CD14-positive monocyte (primary cell): ENCODE measurements around the gene PTPRN2. TPM values are rescaled to one million over a fixed set of nuclear protein-coding genes. Genes with fewer than 3 reads are reported as not detected.

Experiments used
- DNase-seq, 3 donors: peaks; one replicate each; pipeline ENCODE4 v3.0.0-alpha.2; 2011 to 2022
- H2AFZ ChIP-seq: 2 replicates; pipeline ENCODE4 v1.6.0; 2012; ENCODE audit warnings: mild to moderate bottlenecking, low read depth, low read length, inconsistent platforms; ENCODE audit not compliant: insufficient read depth, poor library complexity, severe bottlenecking
- H3K27ac ChIP-seq, 2 donors: 1 replicate in 1 of 2; 2 replicates in 1 of 2; pipeline ENCODE4 v1.5.1; 2012 to 2013; ENCODE audit warnings: low read length in 2 of 2, control low read depth in 1 of 2, inconsistent platforms in 1 of 2, low read depth in 1 of 2, mild to moderate bottlenecking in 1 of 2
- H3K27me3 ChIP-seq, 2 donors: one replicate each; pipeline versions ENCODE4 v1.6.0 to v1.6.1; 2011 to 2013; ENCODE audit warnings: low read length in 2 of 2; ENCODE audit not compliant: control insufficient read depth in 2 of 2, insufficient read depth in 2 of 2
- H3K36me3 ChIP-seq, 2 donors: replicated peaks in 1 of 2; 1 replicate in 1 of 2; 2 replicates in 1 of 2; pipeline versions ENCODE4 v1.5.1 to v1.6.1; 2012 to 2013; ENCODE audit warnings: low read length in 2 of 2, control low read depth in 1 of 2, inconsistent platforms in 1 of 2, mild to moderate bottlenecking in 1 of 2; ENCODE audit not compliant: insufficient read depth in 2 of 2, control insufficient read depth in 1 of 2
- H3K4me1 ChIP-seq, 2 donors: 1 replicate in 1 of 2; 2 replicates in 1 of 2; pipeline versions ENCODE4 v1.5.1 to v1.6.1; 2012 to 2013; ENCODE audit warnings: low read length in 2 of 2, control low read depth in 1 of 2, inconsistent platforms in 1 of 2, mild to moderate bottlenecking in 1 of 2, moderate library complexity in 1 of 2; ENCODE audit not compliant: insufficient read depth in 2 of 2, control insufficient read depth in 1 of 2
- H3K4me2 ChIP-seq: replicated peaks from 2 replicates; pipeline ENCODE3; 2012; ENCODE audit warnings: low read length, moderate library complexity, mild to moderate bottlenecking; ENCODE audit not compliant: poor library complexity, severe bottlenecking; ENCODE audit errors: extremely low read depth
- H3K4me3 ChIP-seq, 3 experiments: fragments of 200-600 bp in 1 of 3; sonication (generic) in 1 of 3; replicated peaks in 1 of 3; 1 replicate in 2 of 3; 2 replicates in 1 of 3; pipeline ENCODE4 v1.5.1; 2011 to 2013; ENCODE audit warnings: low read length in 3 of 3, mild to moderate bottlenecking in 3 of 3, control low read depth in 2 of 3, low read depth in 2 of 3, inconsistent platforms in 1 of 3, moderate library complexity in 1 of 3
- H3K79me2 ChIP-seq: 2 replicates; pipeline ENCODE4 v1.6.0; 2012; ENCODE audit warnings: mild to moderate bottlenecking, control low read depth, inconsistent platforms, low read length, moderate library complexity; ENCODE audit not compliant: insufficient read depth
- H3K9ac ChIP-seq: 2 replicates; pipeline ENCODE4 v1.6.0; 2017; ENCODE audit warnings: low read length, mild to moderate bottlenecking; ENCODE audit not compliant: insufficient read depth, poor library complexity, severe bottlenecking
- H3K9me3 ChIP-seq, 2 donors: replicated peaks in 1 of 2; 1 replicate in 1 of 2; 2 replicates in 1 of 2; pipeline versions ENCODE4 v1.5.1 to v1.6.1; 2012 to 2013; ENCODE audit warnings: low read length in 2 of 2, control low read depth in 1 of 2; ENCODE audit not compliant: control insufficient read depth in 1 of 2, insufficient read depth in 1 of 2
- H4K20me1 ChIP-seq: 2 replicates; pipeline ENCODE4 v1.6.0; 2012; ENCODE audit warnings: mild to moderate bottlenecking, low read length, control low read depth, moderate library complexity; ENCODE audit not compliant: insufficient read depth
- H3K27ac Mint-ChIP-seq, 7 donors: one replicate each; pipeline ENCODE4 v1.8.0; 2020; ENCODE audit warnings: mild to moderate bottlenecking in 7 of 7, mixed read lengths in 7 of 7, moderate library complexity in 6 of 7, inconsistent platforms in 2 of 7
- H3K27me3 Mint-ChIP-seq, 3 donors: one replicate each; pipeline ENCODE4 v1.8.0; 2021 to 2022; ENCODE audit warnings: low read depth in 3 of 3, mild to moderate bottlenecking in 3 of 3, mixed read lengths in 3 of 3, moderate library complexity in 3 of 3, inconsistent platforms in 1 of 3
- H3K36me3 Mint-ChIP-seq, 2 donors: one replicate each; pipeline ENCODE4 v1.8.0; 2020; ENCODE audit warnings: mixed read lengths in 2 of 2, inconsistent platforms in 1 of 2, mild to moderate bottlenecking in 1 of 2
- H3K4me1 Mint-ChIP-seq: one replicate; pipeline ENCODE4 v1.8.0; 2020; ENCODE audit warnings: mild to moderate bottlenecking, mixed read lengths
- H3K4me3 Mint-ChIP-seq, 2 donors: one replicate each; pipeline ENCODE4 v1.8.0; 2020; ENCODE audit warnings: mild to moderate bottlenecking in 2 of 2, mixed read lengths in 2 of 2, moderate library complexity in 1 of 2
- H3K9me3 Mint-ChIP-seq, 7 donors: one replicate each; pipeline ENCODE4 v1.8.0; 2020 to 2022; ENCODE audit warnings: mixed read lengths in 7 of 7, mild to moderate bottlenecking in 6 of 7, moderate library complexity in 6 of 7, inconsistent platforms in 2 of 7
- CTCF ChIP-seq: fragments of 200-600 bp; IDR thresholded peaks from one replicate; pipeline ENCODE4 v1.8.0; 2022; ENCODE audit warnings: antibody characterized with exemption, mild to moderate bottlenecking
- WGBS: methylation state at CpG from one replicate; pipeline ENCODE4 v1.1.5; 2013; ENCODE audit warnings: missing lambda C conversion rate; ENCODE audit not compliant: insufficient coverage; 5-methylcytosine and 5-hydroxymethylcytosine counted together
- intact Hi-C, 2 donors: fragments of 100-400 bp; cut with micrococcal nuclease; formaldehyde crosslinking; loops; one replicate each; pipeline versions ENCODE4 v1.15.0 to v1.15.1; 2023
- polyA plus RNA-seq, 3 donors: library from polyadenylated mRNA; depleted of rRNA in 1 of 3; unstranded in 2 of 3; stranded (reverse) in 1 of 3; fragments of 300-500 nt in 2 of 3; fragments of >200 nt in 1 of 3; fragmentation: Illumina TruSeq in 2 of 3; gene quantifications; 1 replicate in 2 of 3; 2 replicates in 1 of 3; pipeline ENCODE4 v1.2.3, GENCODE V29; 2012 to 2021

The PTPRN2 gene
- polyA plus RNA-seq, 3 donors = 0.25 to 1.4 (median 0.97) TPM

- DNase-seq = no peak
- Mint-ChIP-seq H3K36me3 (no peaks in the 10 kb centered on the region), H3K4me3 (no peak overlapping the region), H3K27me3 (peaks cover 1 to 3% (median 2%) of the 10 kb centered on the region in 3 donors), H3K4me1 (no peaks in the 10 kb centered on the region), H3K9me3 (peaks cover 25 to 52% (median 39%) of the 10 kb centered on the region in 7 donors), H3K27ac (no peak overlapping the region)
- Histone ChIP-seq H3K9me3 (peaks cover 23 to 63% of the 10 kb centered on the region in 2 donors), H3K9ac (no peak overlapping the region), H3K79me2 (no peaks in the 10 kb centered on the region), H4K20me1 (no peaks in the 10 kb centered on the region), H3K4me3 (no peak overlapping the region), H3K4me2 (no peak overlapping the region), H2AFZ (no peak overlapping the region), H3K4me1 (no peaks in the 10 kb centered on the region), H3K36me3 (no peaks in the 10 kb centered on the region), H3K27ac (no peak overlapping the region), H3K27me3 (no peaks in the 10 kb centered on the region)
- intact Hi-C loops = no loop called here
- WGBS = 95% methylated on average over 5 of the region's 5 CpGs
- TF ChIP-seq CTCF = no peak
These were observed 614.7 kb downstream of the PTPRN2 start for GRCh38 chr7:157972914-157973313.

GRCh38 chr7:157971501-157971900 is 616.1 kb downstream of the PTPRN2 start:
- Histone ChIP-seq H3K79me2 (no peaks in the 10 kb centered on the region), H3K4me1 (no peaks in the 10 kb centered on the region), H4K20me1 (no peaks in the 10 kb centered on the region), H3K9me3 (peaks cover 23 to 63% of the 10 kb centered on the region in 2 donors), H3K27ac (no peak overlapping the region), H3K27me3 (no peaks in the 10 kb centered on the region), H2AFZ (no peak overlapping the region), H3K4me3 (no peak overlapping the region), H3K4me2 (no peak overlapping the region), H3K9ac (no peak overlapping the region), H3K36me3 (no peaks in the 10 kb centered on the region)
- intact Hi-C loops = no loop called here
- no peaks in the 10 kb centered on the region for H3K4me1 Mint-ChIP-seq
- no CpG with 5 or more reads among the region's 5 CpGs for WGBS
- H3K27me3 Mint-ChIP-seq = peaks cover 1 to 3% (median 2%) of the 10 kb centered on the region in 3 donors
- no peak for TF ChIP-seq CTCF
- H3K9me3 Mint-ChIP-seq = peaks cover 25 to 51% (median 39%) of the 10 kb centered on the region in 7 donors
- H3K4me3 Mint-ChIP-seq = no peak overlapping the region
- H3K36me3 Mint-ChIP-seq = no peaks in the 10 kb centered on the region
- no peak overlapping the region for H3K27ac Mint-ChIP-seq
- no peak for DNase-seq
